Stimulated activated naive CD8-positive, alpha-beta T cell treated with anti-CD3 and anti-CD28 coated beads, Interleukin-15, Interleukin-2, amounts not matched to agents 100 ng/mL and 50 ng/mL, for 24 hours (primary cell): ENCODE results near the gene CTNNA1.

ENCODE experiments used
- H3K27ac Mint-ChIP-seq: one replicate; pipeline ENCODE4 v1.8.0; 2021; ENCODE audit warnings: mild to moderate bottlenecking, mixed read lengths
- H3K27me3 Mint-ChIP-seq: one replicate; pipeline ENCODE4 v1.8.0; 2021; ENCODE audit warnings: mixed read lengths
- H3K36me3 Mint-ChIP-seq: one replicate; pipeline ENCODE4 v1.8.0; 2021; ENCODE audit warnings: low read depth, mixed read lengths
- H3K4me1 Mint-ChIP-seq: one replicate; pipeline ENCODE4 v1.8.0; 2021; ENCODE audit warnings: low read depth, mixed read lengths
- H3K4me3 Mint-ChIP-seq: one replicate; pipeline ENCODE4 v1.8.0; 2021; ENCODE audit warnings: mild to moderate bottlenecking, mixed read lengths
- H3K9me3 Mint-ChIP-seq: one replicate; pipeline ENCODE4 v1.8.0; 2021; ENCODE audit warnings: mixed read lengths

The CTNNA1 gene

GRCh38 chr5:138936225-138936967 lies 183.2 kb downstream of the CTNNA1 start:
- Mint-ChIP-seq H3K4me3 (no peak overlapping the region), H3K27ac (peak overlapping the region; percentile 29), H3K4me1 (peaks cover 7% of the 10 kb centered on the region), H3K9me3 (no peaks in the 10 kb centered on the region), H3K36me3 (peaks cover 15% of the 10 kb centered on the region), H3K27me3 (no peaks in the 10 kb centered on the region)

GRCh38 chr5:138936968-138937345 lies 183.7 kb downstream of the CTNNA1 start:
- H3K4me1 Mint-ChIP-seq: peaks cover 11% of the 10 kb centered on the region
- no peak overlapping the region for H3K27ac Mint-ChIP-seq
- H3K9me3 Mint-ChIP-seq: no peaks in the 10 kb centered on the region
- H3K4me3 Mint-ChIP-seq: no peak overlapping the region
- H3K36me3 Mint-ChIP-seq: peaks cover 15% of the 10 kb centered on the region
- no peaks in the 10 kb centered on the region for H3K27me3 Mint-ChIP-seq

- Mint-ChIP-seq H3K27me3 (no peaks in the 10 kb centered on the region), H3K9me3 (no peaks in the 10 kb centered on the region), H3K4me1 (peaks cover 11% of the 10 kb centered on the region), H3K27ac (peak overlapping the region; percentile 8), H3K36me3 (peaks cover 18% of the 10 kb centered on the region), H3K4me3 (no peak overlapping the region)
These were observed 184.5 kb downstream of the CTNNA1 start for GRCh38 chr5:138937392-138938387.

- peaks cover 11% of the 10 kb centered on the region for H3K4me1 Mint-ChIP-seq
- H3K27ac Mint-ChIP-seq: no peak overlapping the region
- no peaks in the 10 kb centered on the region for H3K9me3 Mint-ChIP-seq
- H3K36me3 Mint-ChIP-seq: peaks cover 15% of the 10 kb centered on the region
- no peaks in the 10 kb centered on the region for H3K27me3 Mint-ChIP-seq
- H3K4me3 Mint-ChIP-seq: no peak overlapping the region
These were observed 185.3 kb downstream of the CTNNA1 start for GRCh38 chr5:138938526-138938925.

GRCh38 chr5:138942066-138942465 lies 188.8 kb downstream of the CTNNA1 start:
- Mint-ChIP-seq H3K36me3 (peaks cover 19% of the 10 kb centered on the region), H3K27ac (no peak overlapping the region), H3K9me3 (no peaks in the 10 kb centered on the region), H3K4me1 (peaks cover 11% of the 10 kb centered on the region), H3K27me3 (no peaks in the 10 kb centered on the region), H3K4me3 (no peak overlapping the region)

GRCh38 chr5:138942861-138943260 lies 189.6 kb downstream of the CTNNA1 start:
- Mint-ChIP-seq H3K27me3 (no peaks in the 10 kb centered on the region), H3K9me3 (no peaks in the 10 kb centered on the region), H3K4me3 (no peak overlapping the region), H3K27ac (no peak overlapping the region), H3K36me3 (peaks cover 25% of the 10 kb centered on the region), H3K4me1 (peaks cover 11% of the 10 kb centered on the region)

- Mint-ChIP-seq H3K27me3 (no peaks in the 10 kb centered on the region), H3K4me1 (peaks cover 11% of the 10 kb centered on the region), H3K9me3 (no peaks in the 10 kb centered on the region), H3K27ac (no peak overlapping the region), H3K36me3 (peaks cover 26% of the 10 kb centered on the region), H3K4me3 (no peak overlapping the region)
These were observed 190.5 kb downstream of the CTNNA1 start for GRCh38 chr5:138943599-138944173.

- peaks cover 26% of the 10 kb centered on the region for H3K36me3 Mint-ChIP-seq
- H3K27me3 Mint-ChIP-seq: no peaks in the 10 kb centered on the region
- no peaks in the 10 kb centered on the region for H3K9me3 Mint-ChIP-seq
- no peak overlapping the region for H3K27ac Mint-ChIP-seq
- H3K4me1 Mint-ChIP-seq: peaks cover 11% of the 10 kb centered on the region
- no peak overlapping the region for H3K4me3 Mint-ChIP-seq
These were observed 191.5 kb downstream of the CTNNA1 start for GRCh38 chr5:138944527-138945322.

- Mint-ChIP-seq H3K4me3 (no peak overlapping the region), H3K27me3 (no peaks in the 10 kb centered on the region), H3K9me3 (no peaks in the 10 kb centered on the region), H3K4me1 (peaks cover 10% of the 10 kb centered on the region), H3K36me3 (peaks cover 26% of the 10 kb centered on the region), H3K27ac (no peak overlapping the region)
These were observed 192.4 kb downstream of the CTNNA1 start for GRCh38 chr5:138945421-138946240.

GRCh38 chr5:138946241-138946623 lies 193.0 kb downstream of the CTNNA1 start:
- peaks cover 30% of the 10 kb centered on the region for H3K36me3 Mint-ChIP-seq
- H3K27me3 Mint-ChIP-seq: no peaks in the 10 kb centered on the region
- H3K4me3 Mint-ChIP-seq: no peak overlapping the region
- H3K4me1 Mint-ChIP-seq: peaks cover 4% of the 10 kb centered on the region
- no peaks in the 10 kb centered on the region for H3K9me3 Mint-ChIP-seq
- no peak overlapping the region for H3K27ac Mint-ChIP-seq

- H3K9me3 Mint-ChIP-seq: no peaks in the 10 kb centered on the region
- no peaks in the 10 kb centered on the region for H3K4me1 Mint-ChIP-seq
- peaks cover 24% of the 10 kb centered on the region for H3K36me3 Mint-ChIP-seq
- H3K4me3 Mint-ChIP-seq: no peak overlapping the region
- no peaks in the 10 kb centered on the region for H3K27me3 Mint-ChIP-seq
- no peak overlapping the region for H3K27ac Mint-ChIP-seq
These were observed 193.8 kb downstream of the CTNNA1 start for GRCh38 chr5:138946831-138947560.

- Mint-ChIP-seq H3K36me3 (peaks cover 16% of the 10 kb centered on the region), H3K9me3 (no peaks in the 10 kb centered on the region), H3K4me1 (peaks cover 6% of the 10 kb centered on the region), H3K27ac (no peak overlapping the region), H3K27me3 (no peaks in the 10 kb centered on the region), H3K4me3 (no peak overlapping the region)
These were observed 194.6 kb downstream of the CTNNA1 start for GRCh38 chr5:138947780-138948179.

GRCh38 chr5:138948471-138949222 lies 195.4 kb downstream of the CTNNA1 start:
- H3K36me3 Mint-ChIP-seq: peaks cover 15% of the 10 kb centered on the region
- H3K27ac Mint-ChIP-seq: no peak overlapping the region
- no peaks in the 10 kb centered on the region for H3K9me3 Mint-ChIP-seq
- H3K27me3 Mint-ChIP-seq: no peaks in the 10 kb centered on the region
- H3K4me3 Mint-ChIP-seq: no peak overlapping the region
- H3K4me1 Mint-ChIP-seq: peaks cover 14% of the 10 kb centered on the region
